CD14-positive monocyte (primary cell): ENCODE results near the gene RARRES1. TPM values are rescaled to one million over a fixed set of nuclear protein-coding genes. Genes with fewer than 3 reads are reported as not detected.

Source experiments
- DNase-seq, 3 donors: peaks; one replicate each; pipeline ENCODE4 v3.0.0-alpha.2; 2011 to 2022
- H2AFZ ChIP-seq: 2 replicates; pipeline ENCODE4 v1.6.0; 2012; ENCODE audit warnings: mild to moderate bottlenecking, low read depth, low read length, inconsistent platforms; ENCODE audit not compliant: insufficient read depth, poor library complexity, severe bottlenecking
- H3K27ac ChIP-seq, 2 donors: 1 replicate in 1 of 2; 2 replicates in 1 of 2; pipeline ENCODE4 v1.5.1; 2012 to 2013; ENCODE audit warnings: low read length in 2 of 2, control low read depth in 1 of 2, inconsistent platforms in 1 of 2, low read depth in 1 of 2, mild to moderate bottlenecking in 1 of 2
- H3K27me3 ChIP-seq, 2 donors: one replicate each; pipeline versions ENCODE4 v1.6.0 to v1.6.1; 2011 to 2013; ENCODE audit warnings: low read length in 2 of 2; ENCODE audit not compliant: control insufficient read depth in 2 of 2, insufficient read depth in 2 of 2
- H3K36me3 ChIP-seq, 2 donors: replicated peaks in 1 of 2; 1 replicate in 1 of 2; 2 replicates in 1 of 2; pipeline versions ENCODE4 v1.5.1 to v1.6.1; 2012 to 2013; ENCODE audit warnings: low read length in 2 of 2, control low read depth in 1 of 2, inconsistent platforms in 1 of 2, mild to moderate bottlenecking in 1 of 2; ENCODE audit not compliant: insufficient read depth in 2 of 2, control insufficient read depth in 1 of 2
- H3K4me1 ChIP-seq, 2 donors: 1 replicate in 1 of 2; 2 replicates in 1 of 2; pipeline versions ENCODE4 v1.5.1 to v1.6.1; 2012 to 2013; ENCODE audit warnings: low read length in 2 of 2, control low read depth in 1 of 2, inconsistent platforms in 1 of 2, mild to moderate bottlenecking in 1 of 2, moderate library complexity in 1 of 2; ENCODE audit not compliant: insufficient read depth in 2 of 2, control insufficient read depth in 1 of 2
- H3K4me2 ChIP-seq: replicated peaks from 2 replicates; pipeline ENCODE3; 2012; ENCODE audit warnings: low read length, moderate library complexity, mild to moderate bottlenecking; ENCODE audit not compliant: poor library complexity, severe bottlenecking; ENCODE audit errors: extremely low read depth
- H3K4me3 ChIP-seq, 3 experiments: fragments of 200-600 bp in 1 of 3; sonication (generic) in 1 of 3; replicated peaks in 1 of 3; 1 replicate in 2 of 3; 2 replicates in 1 of 3; pipeline ENCODE4 v1.5.1; 2011 to 2013; ENCODE audit warnings: low read length in 3 of 3, mild to moderate bottlenecking in 3 of 3, control low read depth in 2 of 3, low read depth in 2 of 3, inconsistent platforms in 1 of 3, moderate library complexity in 1 of 3
- H3K79me2 ChIP-seq: 2 replicates; pipeline ENCODE4 v1.6.0; 2012; ENCODE audit warnings: mild to moderate bottlenecking, control low read depth, inconsistent platforms, low read length, moderate library complexity; ENCODE audit not compliant: insufficient read depth
- H3K9ac ChIP-seq: 2 replicates; pipeline ENCODE4 v1.6.0; 2017; ENCODE audit warnings: low read length, mild to moderate bottlenecking; ENCODE audit not compliant: insufficient read depth, poor library complexity, severe bottlenecking
- H3K9me3 ChIP-seq, 2 donors: replicated peaks in 1 of 2; 1 replicate in 1 of 2; 2 replicates in 1 of 2; pipeline versions ENCODE4 v1.5.1 to v1.6.1; 2012 to 2013; ENCODE audit warnings: low read length in 2 of 2, control low read depth in 1 of 2; ENCODE audit not compliant: control insufficient read depth in 1 of 2, insufficient read depth in 1 of 2
- H4K20me1 ChIP-seq: 2 replicates; pipeline ENCODE4 v1.6.0; 2012; ENCODE audit warnings: mild to moderate bottlenecking, low read length, control low read depth, moderate library complexity; ENCODE audit not compliant: insufficient read depth
- H3K27ac Mint-ChIP-seq, 7 donors: one replicate each; pipeline ENCODE4 v1.8.0; 2020; ENCODE audit warnings: mild to moderate bottlenecking in 7 of 7, mixed read lengths in 7 of 7, moderate library complexity in 6 of 7, inconsistent platforms in 2 of 7
- H3K27me3 Mint-ChIP-seq, 3 donors: one replicate each; pipeline ENCODE4 v1.8.0; 2021 to 2022; ENCODE audit warnings: low read depth in 3 of 3, mild to moderate bottlenecking in 3 of 3, mixed read lengths in 3 of 3, moderate library complexity in 3 of 3, inconsistent platforms in 1 of 3
- H3K36me3 Mint-ChIP-seq, 2 donors: one replicate each; pipeline ENCODE4 v1.8.0; 2020; ENCODE audit warnings: mixed read lengths in 2 of 2, inconsistent platforms in 1 of 2, mild to moderate bottlenecking in 1 of 2
- H3K4me1 Mint-ChIP-seq: one replicate; pipeline ENCODE4 v1.8.0; 2020; ENCODE audit warnings: mild to moderate bottlenecking, mixed read lengths
- H3K4me3 Mint-ChIP-seq, 2 donors: one replicate each; pipeline ENCODE4 v1.8.0; 2020; ENCODE audit warnings: mild to moderate bottlenecking in 2 of 2, mixed read lengths in 2 of 2, moderate library complexity in 1 of 2
- H3K9me3 Mint-ChIP-seq, 7 donors: one replicate each; pipeline ENCODE4 v1.8.0; 2020 to 2022; ENCODE audit warnings: mixed read lengths in 7 of 7, mild to moderate bottlenecking in 6 of 7, moderate library complexity in 6 of 7, inconsistent platforms in 2 of 7
- CTCF ChIP-seq: fragments of 200-600 bp; IDR thresholded peaks from one replicate; pipeline ENCODE4 v1.8.0; 2022; ENCODE audit warnings: antibody characterized with exemption, mild to moderate bottlenecking
- WGBS: methylation state at CpG from one replicate; pipeline ENCODE4 v1.1.5; 2013; ENCODE audit warnings: missing lambda C conversion rate; ENCODE audit not compliant: insufficient coverage; 5-methylcytosine and 5-hydroxymethylcytosine counted together
- intact Hi-C, 2 donors: fragments of 100-400 bp; cut with micrococcal nuclease; formaldehyde crosslinking; loops; one replicate each; pipeline versions ENCODE4 v1.15.0 to v1.15.1; 2023
- polyA plus RNA-seq, 3 donors: library from polyadenylated mRNA; depleted of rRNA in 1 of 3; unstranded in 2 of 3; stranded (reverse) in 1 of 3; fragments of 300-500 nt in 2 of 3; fragments of >200 nt in 1 of 3; fragmentation: Illumina TruSeq in 2 of 3; gene quantifications; 1 replicate in 2 of 3; 2 replicates in 1 of 3; pipeline ENCODE4 v1.2.3, GENCODE V29; 2012 to 2021

The RARRES1 gene
- polyA plus RNA-seq, 3 donors, result not detected

- Histone ChIP-seq H3K9ac (no peak overlapping the region), H3K79me2 (no peaks in the 10 kb centered on the region), H3K4me3 (no peak overlapping the region), H3K36me3 (peaks cover 36 to 75% of the 10 kb centered on the region in 2 donors), H3K4me1 (no peaks in the 10 kb centered on the region), H3K4me2 (no peak overlapping the region), H2AFZ (no peak overlapping the region), H3K9me3 (no peaks in the 10 kb centered on the region), H3K27me3 (no peaks in the 10 kb centered on the region), H3K27ac (no peak overlapping the region), H4K20me1 (no peaks in the 10 kb centered on the region)
- Mint-ChIP-seq H3K27me3 (no peaks in the 10 kb centered on the region), H3K4me3 (no peak overlapping the region), H3K4me1 (no peaks in the 10 kb centered on the region), H3K36me3 (peaks cover 47 to 49% of the 10 kb centered on the region in 2 donors), H3K9me3 (no peaks in the 10 kb centered on the region), H3K27ac (no peak overlapping the region)
- intact Hi-C loops, result no loop called here
- no peak for TF ChIP-seq CTCF
- DNase-seq, result no peak
- no CpG with 5 or more reads among the region's 2 CpGs for WGBS
These were observed 51.4 kb downstream of the RARRES1 start for GRCh38 chr3:158680861-158681260.

- no peaks in the 10 kb centered on the region for H3K27me3 ChIP-seq
- Mint-ChIP-seq H3K27me3 (no peaks in the 10 kb centered on the region), H3K4me3 (no peak overlapping the region), H3K36me3 (peaks cover 41% of the 10 kb centered on the region in 2 donors), H3K4me1 (no peaks in the 10 kb centered on the region), H3K9me3 (no peaks in the 10 kb centered on the region), H3K27ac (no peak overlapping the region)
- no peaks in the 10 kb centered on the region for H3K79me2 ChIP-seq
- TF ChIP-seq CTCF, result no peak
- H3K36me3 ChIP-seq, result peaks cover 27 to 63% of the 10 kb centered on the region in 2 donors
- intact Hi-C loops, result no loop called here
- H3K27ac ChIP-seq, result no peak overlapping the region
- H3K4me2 ChIP-seq, result no peak overlapping the region
- no CpG with 5 or more reads among the region's 1 CpG for WGBS
- no peak overlapping the region for H2AFZ ChIP-seq
- no peaks in the 10 kb centered on the region for H3K9me3 ChIP-seq
- no peaks in the 10 kb centered on the region for H4K20me1 ChIP-seq
- DNase-seq, result no peak
- H3K4me3 ChIP-seq, result no peak overlapping the region
- no peaks in the 10 kb centered on the region for H3K4me1 ChIP-seq
- H3K9ac ChIP-seq, result no peak overlapping the region
These were observed 52.7 kb downstream of the RARRES1 start for GRCh38 chr3:158679547-158680000.
